PC-9 (cell line): ENCODE results near the gene RFTN1.

ENCODE experiments used
- CTCF ChIP-seq: fragments of 200-600 bp; sonication (generic); conservative IDR thresholded peaks from 2 replicates; pipeline ENCODE4 v1.6.1; 2017; ENCODE audit warnings: mixed run types, antibody characterized with exemption, mild to moderate bottlenecking, moderate library complexity
- EZH2 ChIP-seq: fragments of 200-600 bp; sonication (generic); IDR thresholded peaks from 2 replicates; pipeline ENCODE4 v1.8.0; 2017; ENCODE audit warnings: antibody characterized with exemption, low read depth

GRCh38 chr3:16419640-16420241 lies 93.8 kb downstream of the RFTN1 start:
- TF ChIP-seq CTCF (no peak), EZH2 (no peak)
